Progenitor cell of endocrine pancreas (in vitro differentiated cells): ENCODE results near the gene SLC6A13. TPM values are rescaled to one million over a fixed set of nuclear protein-coding genes. Genes with fewer than 3 reads are reported as not detected.
"Not testable (repeated sequence)": the region's sequence is repeated elsewhere in the genome, so short reads cannot be mapped to it uniquely, and the experiment has no call there.

Experiments used
- DNase-seq: peaks from one replicate; pipeline ENCODE4 v3.0.0; 2021; ENCODE audit warnings: low spot score; ENCODE audit not compliant: unreplicated experiment
- H3K27ac Mint-ChIP-seq: 2 replicates; pipeline ENCODE4 v1.8.0; 2021; ENCODE audit warnings: mild to moderate bottlenecking, moderate library complexity, mixed read lengths
- H3K27me3 Mint-ChIP-seq: 2 replicates; pipeline ENCODE4 v1.8.0; 2021; ENCODE audit warnings: mixed read lengths
- H3K36me3 Mint-ChIP-seq: 2 replicates; pipeline ENCODE4 v1.8.0; 2022; ENCODE audit warnings: mixed read lengths; ENCODE audit not compliant: insufficient read depth
- H3K4me1 Mint-ChIP-seq: 2 replicates; pipeline ENCODE4 v1.8.0; 2021; ENCODE audit warnings: low read depth, mixed read lengths
- H3K4me3 Mint-ChIP-seq: 2 replicates; pipeline ENCODE4 v1.8.0; 2021; ENCODE audit warnings: low read depth, mild to moderate bottlenecking, moderate library complexity, mixed read lengths
- H3K9me3 Mint-ChIP-seq: 2 replicates; pipeline ENCODE4 v1.8.0; 2021; ENCODE audit warnings: low read depth, mixed read lengths
- CTCF ChIP-seq: fragments of 200-600 bp; sonication (generic); IDR thresholded peaks from one replicate; pipeline ENCODE4 v1.5.0; 2021; ENCODE audit warnings: antibody characterized with exemption, mild to moderate bottlenecking; ENCODE audit not compliant: unreplicated experiment
- total RNA-seq: library from RNA; stranded (reverse); gene quantifications from 2 replicates; pipeline ENCODE4 v1.2.1, GENCODE V29; 2021

The SLC6A13 gene
- total RNA-seq, 1 donor from 2014 or later: 0.60 TPM

- H3K9me3 Mint-ChIP-seq: peaks cover 17% of the 10 kb centered on the region
- no peaks in the 10 kb centered on the region for H3K4me1 Mint-ChIP-seq
- H3K36me3 Mint-ChIP-seq: peaks cover 3% of the 10 kb centered on the region
- TF ChIP-seq CTCF: no peak
- no peak overlapping the region for H3K27ac Mint-ChIP-seq
- peaks cover 3% of the 10 kb centered on the region for H3K27me3 Mint-ChIP-seq
- H3K4me3 Mint-ChIP-seq: no peak overlapping the region
- DNase-seq: no peak
Observed at GRCh38 chr12:238736-239398, 23.8 kb downstream of the SLC6A13 start.

- no peak for TF ChIP-seq CTCF
- Mint-ChIP-seq H3K36me3 (peaks cover 3% of the 10 kb centered on the region), H3K27ac (no peak overlapping the region), H3K4me1 (no peaks in the 10 kb centered on the region), H3K4me3 (no peak overlapping the region), H3K27me3 (peaks cover 3% of the 10 kb centered on the region), H3K9me3 (peaks cover 17% of the 10 kb centered on the region)
- DNase-seq: no peak
Observed at GRCh38 chr12:238116-238515, 24.5 kb downstream of the SLC6A13 start.

GRCh38 chr12:237026-237815 lies 25.4 kb downstream of the SLC6A13 start:
- no peak overlapping the region for H3K4me3 Mint-ChIP-seq
- H3K27ac Mint-ChIP-seq: no peak overlapping the region
- peaks cover 3% of the 10 kb centered on the region for H3K36me3 Mint-ChIP-seq
- TF ChIP-seq CTCF: no peak
- no peaks in the 10 kb centered on the region for H3K4me1 Mint-ChIP-seq
- H3K27me3 Mint-ChIP-seq: peaks cover 3% of the 10 kb centered on the region
- peaks cover 17% of the 10 kb centered on the region for H3K9me3 Mint-ChIP-seq
- no peak for DNase-seq

GRCh38 chr12:236445-236844 lies 26.2 kb downstream of the SLC6A13 start:
- DNase-seq: no peak
- Mint-ChIP-seq H3K4me3 (no peak overlapping the region), H3K27me3 (peaks cover 3% of the 10 kb centered on the region), H3K4me1 (no peaks in the 10 kb centered on the region), H3K27ac (no peak overlapping the region), H3K9me3 (peaks cover 17% of the 10 kb centered on the region), H3K36me3 (peaks cover 3% of the 10 kb centered on the region)
- no peak for TF ChIP-seq CTCF

- not testable (repeated sequence) for DNase-seq, H3K36me3 Mint-ChIP-seq, H3K4me1 Mint-ChIP-seq, H3K4me3 Mint-ChIP-seq, H3K27me3 Mint-ChIP-seq, H3K27ac Mint-ChIP-seq
- peaks cover 17% of the 10 kb centered on the region for H3K9me3 Mint-ChIP-seq
Observed at GRCh38 chr12:235967-236366, 26.7 kb downstream of the SLC6A13 start.
